HS-27A (cell line): ENCODE measurements around the gene PTPN13.

Source experiments
- DNase-seq: peaks from one replicate; pipeline ENCODE4 v3.0.0-alpha.2; 2012; ENCODE audit warnings: low read depth, missing footprints

PTPN13 gene

DNA sequence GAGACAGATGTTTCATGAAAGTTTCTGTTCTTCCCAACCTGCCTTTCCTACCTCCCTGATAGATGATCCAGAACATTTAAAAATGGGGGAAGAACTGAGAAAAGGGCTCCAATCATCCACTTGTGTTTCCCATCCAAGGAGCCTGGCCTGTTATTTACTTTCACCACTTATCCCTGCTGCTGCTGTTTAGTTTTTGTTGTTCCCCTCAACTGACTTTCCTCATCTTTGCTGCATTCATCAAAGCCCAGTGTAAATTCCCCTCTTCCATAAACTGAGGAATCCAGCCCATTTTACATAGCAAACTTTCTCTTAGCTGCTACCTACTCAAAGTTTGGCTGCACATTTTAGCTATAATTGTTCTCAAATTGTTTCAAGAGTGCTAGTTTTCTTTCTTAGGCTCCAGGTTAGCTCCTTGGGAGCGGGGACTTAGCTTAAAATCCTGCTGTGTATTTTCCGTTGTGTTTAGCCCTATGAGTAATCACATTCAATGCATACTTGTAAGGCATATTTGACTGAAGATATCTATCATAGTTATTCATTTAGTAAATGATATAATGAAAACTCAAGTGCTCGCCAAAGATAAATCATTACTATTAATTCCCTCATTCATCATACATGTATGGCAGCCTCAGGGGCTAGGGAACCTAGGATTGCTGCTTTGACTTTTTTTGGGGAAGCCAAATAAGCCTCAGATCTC is 1.4 kb upstream of the PTPN13 start:
- peak; percentile 9 for DNase-seq

DNA sequence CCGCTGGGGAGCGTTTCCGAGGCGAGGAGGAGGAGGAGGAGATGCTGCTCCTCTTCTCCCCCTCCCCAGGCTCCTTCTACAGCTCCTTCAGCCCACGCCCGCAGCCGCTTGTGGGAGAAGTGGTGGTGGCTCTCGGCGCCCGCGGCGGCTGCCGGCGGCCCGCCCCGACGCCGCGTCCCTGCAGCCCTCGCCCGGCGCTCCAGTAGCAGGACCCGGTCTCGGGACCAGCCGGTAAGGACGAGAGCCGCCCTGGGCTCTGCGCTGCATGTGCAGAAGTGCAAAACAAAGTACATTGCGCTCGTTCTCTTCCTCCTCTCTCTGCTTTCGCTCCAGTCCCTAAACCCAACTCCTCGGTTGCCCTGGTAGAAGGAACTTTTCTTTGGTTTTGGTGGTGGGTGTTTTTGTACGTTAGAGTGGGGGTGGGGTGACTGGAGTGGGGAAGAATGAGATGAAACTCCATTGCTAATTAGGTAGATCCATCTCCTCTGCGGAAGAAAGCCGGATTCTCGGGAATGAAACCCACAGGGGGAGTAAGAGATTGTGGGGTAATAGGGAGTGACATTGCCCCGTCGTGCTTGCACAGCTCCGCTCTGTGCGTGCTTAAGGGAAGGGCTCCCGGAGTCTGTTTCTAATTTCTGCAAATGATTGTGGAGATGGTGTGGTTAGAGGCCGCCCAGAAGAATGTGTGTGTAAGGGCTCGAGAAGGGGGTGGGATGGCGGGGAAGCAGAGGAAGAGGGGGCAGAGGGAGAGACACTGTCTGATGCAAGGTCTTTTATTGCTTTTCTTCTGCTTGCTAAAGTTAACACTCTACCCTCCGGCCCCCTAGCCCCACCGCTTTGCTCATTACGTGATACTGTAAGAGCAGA is 677 bp downstream of the PTPN13 start:
- peak; percentile 36 for DNase-seq

DNA sequence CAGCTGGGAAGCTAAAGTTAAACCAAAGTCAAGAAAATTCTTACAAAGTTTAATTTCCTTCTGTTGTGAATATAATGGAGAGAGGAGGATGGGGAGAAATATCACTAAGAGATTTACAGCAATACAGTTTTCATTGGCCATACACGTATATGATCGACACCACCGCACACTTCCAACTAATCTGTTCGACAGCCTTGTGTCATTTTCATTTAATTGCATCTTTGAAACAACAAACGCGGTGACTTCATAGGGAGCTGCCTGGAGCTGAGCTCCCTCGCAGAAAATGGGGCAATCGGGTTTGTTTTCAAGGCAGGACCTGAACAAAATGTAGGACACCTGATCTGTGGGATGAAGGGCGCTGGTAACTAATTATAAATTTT is 1.3 kb downstream of the PTPN13 start:
- no peak for DNase-seq

GRCh38 chr4:86596807-86597206 is 2.7 kb downstream of the PTPN13 start:
- DNase-seq: no peak

- no peak for DNase-seq
Measured at GRCh38 chr4:86600007-86600653, 6.0 kb downstream of the PTPN13 start.

- DNase-seq: no peak
Measured at GRCh38 chr4:86603311-86603885, 9.3 kb downstream of the PTPN13 start.

GRCh38 chr4:86606809-86607208 is 12.7 kb downstream of the PTPN13 start:
- no peak for DNase-seq

- no peak for DNase-seq
Measured at GRCh38 chr4:86608757-86609375, 14.8 kb downstream of the PTPN13 start.

GRCh38 chr4:86611757-86612156 is 17.6 kb downstream of the PTPN13 start:
- no peak for DNase-seq

GRCh38 chr4:86613734-86614133 is 19.6 kb downstream of the PTPN13 start:
- no peak for DNase-seq

DNA sequence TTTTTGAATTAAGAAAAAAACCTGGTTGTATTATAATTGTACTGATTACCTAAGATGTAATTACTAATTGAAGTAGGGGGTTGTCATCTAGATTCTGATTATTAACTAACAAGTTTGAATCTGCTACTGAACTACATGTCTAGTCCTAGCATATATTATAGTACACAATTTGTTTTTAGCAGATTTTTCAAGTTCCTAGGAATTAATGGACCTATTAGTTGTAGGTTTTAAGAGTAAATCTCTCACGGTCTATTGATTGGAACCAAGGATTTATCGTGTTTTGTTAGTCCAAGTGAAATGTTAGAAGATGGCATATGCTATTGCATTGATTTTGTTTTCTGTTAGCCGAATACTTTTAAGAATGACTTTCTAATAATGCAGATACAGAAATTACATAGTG is 20.8 kb downstream of the PTPN13 start:
- DNase-seq: no peak

DNA sequence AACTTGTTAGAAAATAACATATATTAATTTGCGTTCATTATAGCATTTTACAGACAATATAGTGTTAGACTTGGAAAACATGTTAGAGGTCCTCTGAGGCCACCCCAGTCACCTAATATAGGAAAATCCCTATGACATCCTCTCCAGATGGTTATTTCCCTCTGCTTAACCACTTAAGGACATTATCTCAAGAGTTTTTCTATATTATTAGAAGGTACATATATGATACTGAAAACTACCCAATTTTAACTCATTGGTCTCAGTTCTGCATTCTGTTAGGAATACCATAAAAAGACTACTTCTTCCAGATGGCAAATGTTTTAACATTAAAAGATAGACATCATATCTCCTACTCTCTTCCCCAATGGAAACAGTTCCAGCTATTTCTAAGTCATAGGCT is 21.4 kb downstream of the PTPN13 start:
- DNase-seq: no peak

DNA sequence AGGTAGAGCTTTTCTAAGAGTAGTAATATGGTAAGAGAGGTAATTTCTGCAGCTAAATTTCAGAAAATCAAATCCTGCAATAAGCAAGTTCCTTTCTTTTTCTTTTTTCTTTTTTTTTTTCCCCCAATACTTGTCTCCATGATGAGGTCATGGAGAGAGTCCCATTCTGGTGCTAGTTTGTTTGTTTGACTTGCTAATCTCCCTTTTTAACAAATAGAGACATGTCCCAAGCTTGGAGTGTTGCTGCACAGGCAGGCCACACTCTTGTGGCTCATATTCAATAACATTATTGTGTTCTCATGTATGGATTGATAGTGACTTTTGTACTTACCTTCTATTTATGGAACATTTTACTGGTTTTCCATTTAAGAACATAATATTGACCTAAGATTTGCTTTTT is 25.5 kb downstream of the PTPN13 start:
- no peak for DNase-seq

DNA sequence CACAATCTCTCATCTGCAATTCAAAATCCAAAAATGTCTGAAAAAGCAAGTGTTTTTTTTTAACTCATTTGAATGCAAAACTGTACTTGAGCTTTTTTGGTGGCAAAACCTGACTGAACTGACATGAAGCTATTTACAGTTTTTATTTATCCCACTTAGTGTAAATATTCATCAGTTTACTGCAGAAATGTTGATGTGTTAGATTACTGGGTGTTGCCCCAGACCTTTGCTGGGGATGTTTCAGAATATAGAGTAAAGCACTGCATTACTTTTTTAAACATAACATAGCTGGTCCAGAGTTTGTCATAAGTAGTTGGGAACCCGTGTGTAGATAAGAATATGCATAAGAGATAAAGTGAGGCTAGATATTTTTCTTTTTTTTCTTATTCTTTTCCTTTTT is 27.3 kb downstream of the PTPN13 start:
- DNase-seq: no peak

GRCh38 chr4:86626066-86626465 is 32.0 kb downstream of the PTPN13 start:
- no peak for DNase-seq

DNA sequence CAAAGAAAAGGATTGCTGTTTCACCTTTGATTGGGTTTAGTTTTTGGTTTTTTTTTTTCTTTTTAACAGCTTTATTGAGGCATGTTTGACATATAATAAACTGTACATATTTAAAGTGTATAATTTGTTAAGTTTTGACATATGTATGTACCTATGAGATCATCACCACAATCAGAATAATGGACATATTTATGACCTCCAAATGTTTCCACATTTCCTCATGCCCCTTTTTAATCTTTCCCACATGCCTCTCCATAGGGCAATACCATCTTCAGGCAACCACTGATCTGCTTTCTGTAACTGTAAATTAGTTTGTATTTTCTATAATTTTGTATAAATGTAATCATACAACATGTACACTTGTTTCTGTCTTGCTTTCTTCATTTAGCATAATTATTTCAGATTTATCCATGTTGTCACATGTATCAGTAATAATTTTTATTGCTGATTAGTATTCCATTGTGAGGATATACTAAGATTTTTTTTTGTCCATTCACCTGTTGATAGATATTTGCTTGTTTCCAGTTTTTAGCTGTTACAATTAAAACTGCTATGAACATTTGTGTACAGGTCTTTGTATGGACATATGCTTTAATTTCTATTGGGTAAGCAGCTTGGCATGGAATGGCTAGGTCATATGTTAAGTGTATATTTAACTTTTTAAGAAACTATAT is 33.5 kb downstream of the PTPN13 start:
- no peak for DNase-seq

- DNase-seq: no peak
Measured at GRCh38 chr4:86630629-86631028, 36.5 kb downstream of the PTPN13 start.

GRCh38 chr4:86631166-86631565 is 37.1 kb downstream of the PTPN13 start:
- DNase-seq: no peak

- no peak for DNase-seq
Measured at GRCh38 chr4:86633854-86634253, 39.7 kb downstream of the PTPN13 start.

DNA sequence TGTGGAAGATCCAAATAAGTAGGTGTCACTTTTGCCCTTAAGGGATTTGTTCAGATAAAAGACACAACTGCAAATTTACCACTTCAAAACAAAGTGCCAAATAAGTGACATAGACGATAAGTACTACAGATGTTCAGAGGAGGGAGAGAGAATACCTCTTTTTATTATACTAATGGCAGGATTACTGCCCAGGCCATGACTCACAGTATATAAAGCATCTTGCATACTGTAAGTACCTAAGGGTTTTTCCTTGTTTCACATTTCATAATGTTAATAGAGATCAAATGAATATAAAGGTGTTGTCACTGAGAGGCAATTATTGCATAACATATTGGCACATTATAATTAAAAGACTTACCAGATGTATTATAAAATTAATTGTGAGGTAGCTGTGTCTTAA is 46.4 kb downstream of the PTPN13 start:
- no peak for DNase-seq

- DNase-seq: no peak
Measured at GRCh38 chr4:86641516-86642090, 47.5 kb downstream of the PTPN13 start.
